Lower leg skin (tissue), 3 donors: ENCODE results near the gene TNFRSF11A.
A peak's percentile ranks its signal among the peaks of the same experiment; 100 is the strongest.

Experiments used
- CTCF ChIP-seq, 3 donors: fragments of 450-650 bp; IDR thresholded peaks; one replicate each; pipeline ENCODE4 v1.5.1; 2016; ENCODE audit warnings: antibody characterized with exemption in 3 of 3, mild to moderate bottlenecking in 3 of 3, moderate library complexity in 2 of 3
- POLR2A ChIP-seq, 2 donors: fragments of 450-650 bp; IDR thresholded peaks; one replicate each; pipeline ENCODE4 v1.6.1; 2016 to 2017; ENCODE audit warnings: antibody characterized with exemption in 2 of 2, mild to moderate bottlenecking in 1 of 2, moderate library complexity in 1 of 2

- TF ChIP-seq CTCF (IDR thresholded peaks at IDR 0.05) (peak in 1 of 3 donors; percentile 79), POLR2A (IDR thresholded peaks at IDR 0.05) (no peak)
These were observed 100.5 kb downstream of the TNFRSF11A start for GRCh38 chr18:62425465-62426190.
